ENCODE results near the gene LBHD2.

Gene LBHD2

GRCh38 chr14:103138301-103139131 lies 54.5 kb downstream of the LBHD2 start:
- no peak for TF ChIP-seq ZNF274 (IDR thresholded peaks at IDR 0.05; ENCODE audit: low read depth, low read length)
- H3K4me3 ChIP-seq (ENCODE audit: low read length), result no peak overlapping the region

GRCh38 chr14:103139132-103140025 lies 55.4 kb downstream of the LBHD2 start:
- no peak overlapping the region for H3K4me3 ChIP-seq (ENCODE audit: low read length)
- TF ChIP-seq ZNF274 (IDR thresholded peaks at IDR 0.05; ENCODE audit: low read depth, low read length), result no peak

All from GM08714 (cell line).